Smooth muscle cell of the brain vasculature (primary cell): ENCODE measurements around the gene PROK2.

Source experiments
- DNase-seq: peaks from one replicate; pipeline ENCODE4 v3.0.0-alpha.2; 2012; ENCODE audit warnings: low read depth, low spot score

PROK2 gene, protein sequence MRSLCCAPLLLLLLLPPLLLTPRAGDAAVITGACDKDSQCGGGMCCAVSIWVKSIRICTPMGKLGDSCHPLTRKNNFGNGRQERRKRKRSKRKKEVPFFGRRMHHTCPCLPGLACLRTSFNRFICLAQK

DNA sequence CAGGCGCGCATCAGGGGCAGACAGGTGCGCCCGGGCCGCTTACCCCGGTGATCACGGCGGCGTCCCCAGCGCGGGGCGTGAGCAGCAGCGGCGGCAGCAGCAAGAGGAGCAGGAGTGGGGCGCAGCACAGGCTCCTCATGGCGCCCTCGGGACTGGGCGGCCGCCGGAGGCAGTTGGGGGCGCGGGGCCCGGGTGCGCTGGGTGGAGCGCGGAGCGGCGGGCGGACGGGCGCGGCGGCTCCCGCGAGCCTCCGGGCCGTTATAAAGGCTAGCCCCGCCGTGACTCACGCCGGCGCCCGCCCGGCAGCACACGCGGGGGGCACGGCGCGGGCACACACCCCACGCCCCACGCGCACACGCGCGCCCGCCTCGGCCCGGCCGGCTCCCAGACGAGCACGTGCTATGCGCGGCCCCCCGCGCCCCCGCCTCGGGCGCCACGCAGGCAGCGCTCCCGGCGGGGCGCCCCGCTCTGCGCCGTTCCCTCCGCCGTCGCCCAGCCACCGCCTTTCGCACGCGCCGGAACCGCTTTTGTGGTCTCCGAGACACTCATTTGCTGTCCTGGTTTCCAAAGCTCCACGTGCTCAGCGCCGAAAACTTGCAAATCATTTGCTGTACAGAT, at the start of gene PROK2:
TSS of gene PROK2 (minus strand) at position 235 of the 618 bp plus-strand sequence. CDS start at position 139, 96 bp downstream.
- no peak for DNase-seq

DNA sequence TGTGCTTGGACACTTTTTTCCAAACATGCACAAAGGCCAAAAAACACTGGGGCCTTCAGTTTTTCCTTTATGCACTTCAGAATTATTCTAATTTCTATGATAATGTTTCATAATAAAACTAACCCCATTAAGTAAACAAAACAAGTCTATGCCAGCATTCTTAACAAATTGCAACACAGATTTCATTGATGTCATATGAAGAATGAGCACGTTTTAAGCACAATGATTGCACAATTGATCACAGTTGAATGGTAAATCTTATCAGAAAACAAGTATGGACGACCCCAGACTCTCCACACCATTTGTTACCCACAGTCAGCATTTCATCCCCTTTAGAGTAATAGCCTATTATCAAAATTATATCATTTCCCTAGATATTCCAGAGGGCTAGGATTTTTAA, 46.7 kb upstream of the PROK2 start:
- no peak for DNase-seq

DNA sequence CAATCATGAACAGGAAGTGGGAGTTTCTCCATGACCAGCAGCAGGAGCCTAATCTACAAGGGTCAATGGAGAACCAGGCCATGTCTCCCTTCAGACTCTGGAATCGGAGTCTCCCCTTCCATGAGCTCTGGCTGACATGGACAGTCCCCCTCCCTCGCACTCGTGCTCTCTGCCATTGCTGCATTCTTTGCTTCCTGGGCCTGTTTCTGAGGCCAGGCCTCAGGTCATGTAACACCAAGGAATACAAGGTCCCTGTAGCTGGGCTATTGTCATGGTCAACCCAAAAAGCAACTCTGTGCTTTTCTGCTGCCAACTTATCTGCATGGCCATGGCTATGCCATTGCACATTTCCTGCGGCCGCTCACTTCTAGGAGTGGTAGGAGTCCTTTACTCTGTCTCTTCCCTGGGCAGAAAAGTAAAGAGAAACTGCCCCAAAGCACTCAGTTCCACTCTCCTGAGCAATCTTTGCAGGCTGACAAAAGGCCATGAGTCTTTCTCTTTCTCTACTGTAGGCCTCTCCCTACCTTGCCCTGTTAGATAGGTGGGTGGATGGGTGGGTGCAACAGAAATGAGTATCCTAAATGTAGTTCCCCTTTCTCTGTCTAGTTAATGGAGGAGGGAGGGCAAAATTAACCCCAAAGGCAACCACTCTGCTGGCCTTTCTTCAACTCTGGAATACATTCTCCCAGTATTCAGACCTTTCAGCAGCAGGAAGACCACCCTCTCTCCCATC, 40.8 kb upstream of the PROK2 start:
- no peak for DNase-seq

DNA sequence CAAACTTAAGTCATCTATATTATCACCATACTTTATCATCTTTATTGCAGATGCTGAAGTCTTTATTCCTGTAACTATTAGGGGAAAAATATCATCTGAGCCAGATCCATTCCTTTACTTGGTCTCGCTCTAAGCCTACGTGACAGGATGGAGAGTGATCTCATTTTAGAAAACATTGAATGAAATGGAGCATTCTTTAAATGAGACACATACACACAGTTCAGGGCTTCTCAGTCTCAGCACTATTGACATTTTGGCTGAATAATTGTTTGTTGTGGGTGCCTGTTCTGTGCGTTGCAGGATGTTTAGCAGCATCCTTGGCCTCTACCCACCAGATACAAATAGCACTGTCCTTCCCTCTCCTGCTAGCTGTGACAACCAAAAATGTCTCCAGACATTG, 36.2 kb upstream of the PROK2 start:
- no peak for DNase-seq

DNA sequence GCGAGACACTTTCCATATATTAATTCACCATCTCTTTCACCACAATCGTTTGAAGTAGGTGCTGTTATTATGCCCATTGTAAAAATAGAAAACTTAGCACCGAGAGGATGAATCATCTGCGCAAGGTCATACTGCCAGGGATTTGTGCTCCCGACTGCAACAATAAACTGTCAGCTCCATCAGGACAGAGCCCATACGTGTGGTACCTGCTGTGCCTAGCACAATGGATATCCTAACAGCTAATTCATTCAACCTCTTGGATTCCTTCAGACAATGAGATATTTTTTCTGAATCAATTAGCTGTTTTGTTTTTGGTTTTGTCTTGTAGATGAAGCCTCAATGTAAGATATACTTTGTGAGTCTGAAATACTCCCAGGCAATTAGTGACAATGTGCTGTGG, 32.3 kb upstream of the PROK2 start:
- no peak for DNase-seq

DNA sequence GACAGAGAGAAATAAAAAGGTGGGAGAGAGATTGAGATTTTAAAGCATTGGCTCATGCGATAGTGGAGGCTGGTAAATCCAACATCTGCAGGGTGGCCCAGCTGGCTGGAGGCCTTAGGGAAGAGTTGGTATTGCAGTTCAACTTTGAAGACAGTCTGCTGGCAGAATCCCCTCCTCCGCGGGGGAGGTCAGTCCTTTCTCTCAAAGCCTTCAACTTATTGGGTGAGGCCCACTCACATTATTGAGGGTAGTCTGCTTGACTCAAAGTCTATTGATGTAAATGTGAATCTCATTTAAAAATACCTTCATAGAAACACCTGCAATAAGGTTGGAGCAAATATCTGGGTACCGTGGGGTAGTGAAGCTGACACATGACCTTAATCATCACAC, 31.8 kb upstream of the PROK2 start:
- DNase-seq, result no peak

DNA sequence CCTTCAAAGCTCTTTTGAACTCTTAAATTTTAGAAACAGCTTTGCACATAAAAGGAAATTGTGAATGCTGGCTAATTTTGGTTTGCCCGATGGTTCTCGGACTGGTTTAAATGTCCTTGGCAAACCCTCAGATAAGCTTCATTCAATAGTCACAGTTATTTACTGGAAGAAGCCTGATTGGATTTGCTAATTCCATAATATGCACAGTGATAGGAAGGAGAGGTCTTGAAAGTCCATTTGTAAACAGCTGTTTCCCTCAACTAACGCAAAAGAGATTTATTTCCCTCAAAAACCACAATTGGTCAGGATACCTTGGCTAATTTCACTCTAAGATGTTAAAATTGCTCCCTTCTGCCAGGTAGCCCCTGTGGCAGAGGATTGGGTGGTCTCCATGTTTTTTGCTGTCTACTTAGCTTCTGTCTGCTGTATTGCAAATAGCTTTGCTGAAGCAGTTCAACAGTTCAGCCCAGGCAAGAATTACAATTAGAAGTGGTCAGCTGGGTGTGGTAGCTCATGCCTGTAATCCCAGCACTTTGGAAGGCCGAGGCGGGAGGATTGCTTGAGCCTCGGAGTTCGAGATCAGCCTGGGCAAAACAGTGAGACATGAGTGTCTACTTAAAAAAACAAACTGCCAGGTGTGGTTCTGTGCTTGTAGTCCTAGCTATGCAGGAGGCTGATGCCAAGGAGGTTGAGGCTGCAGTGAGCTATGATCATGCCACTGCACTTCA, 30.6 kb upstream of the PROK2 start:
- no peak for DNase-seq

DNA sequence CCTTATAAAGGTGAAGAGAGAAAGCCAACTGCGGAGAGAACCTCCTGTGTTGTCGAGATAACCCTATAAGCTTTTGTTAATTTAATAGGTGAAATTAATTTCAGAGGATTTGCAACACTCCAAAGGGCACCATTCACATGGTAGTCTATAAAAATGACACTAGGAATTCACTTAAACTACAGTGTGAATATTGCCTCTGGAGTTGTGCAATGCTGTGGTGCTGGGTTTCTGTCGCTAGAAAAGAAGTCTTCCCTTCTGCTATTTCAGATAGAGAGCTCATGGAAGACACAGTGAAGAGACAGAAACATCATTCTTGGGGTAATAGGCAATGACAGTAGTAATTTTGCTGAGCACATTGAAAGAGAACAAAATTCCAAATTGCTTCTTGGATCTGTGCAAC, 28.8 kb upstream of the PROK2 start:
- no peak for DNase-seq

DNA sequence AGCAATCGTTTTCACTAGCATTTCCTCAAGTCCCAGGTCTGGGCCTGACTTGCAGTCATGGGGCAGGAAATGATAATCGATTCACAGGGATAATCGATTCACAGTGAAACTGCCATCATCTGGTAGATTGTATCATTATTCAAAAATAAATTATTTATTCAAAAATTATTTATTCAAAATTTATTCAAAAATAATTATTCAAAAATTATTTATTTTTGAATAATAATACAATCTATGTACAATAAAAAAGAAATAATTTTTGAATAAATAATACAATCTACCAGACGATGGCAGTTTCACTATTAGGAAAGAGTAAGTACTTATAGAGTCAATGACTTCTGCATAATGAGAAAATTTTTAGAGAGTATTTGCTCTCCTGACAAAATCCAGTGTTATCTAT, 28.1 kb upstream of the PROK2 start:
- no peak for DNase-seq

DNA sequence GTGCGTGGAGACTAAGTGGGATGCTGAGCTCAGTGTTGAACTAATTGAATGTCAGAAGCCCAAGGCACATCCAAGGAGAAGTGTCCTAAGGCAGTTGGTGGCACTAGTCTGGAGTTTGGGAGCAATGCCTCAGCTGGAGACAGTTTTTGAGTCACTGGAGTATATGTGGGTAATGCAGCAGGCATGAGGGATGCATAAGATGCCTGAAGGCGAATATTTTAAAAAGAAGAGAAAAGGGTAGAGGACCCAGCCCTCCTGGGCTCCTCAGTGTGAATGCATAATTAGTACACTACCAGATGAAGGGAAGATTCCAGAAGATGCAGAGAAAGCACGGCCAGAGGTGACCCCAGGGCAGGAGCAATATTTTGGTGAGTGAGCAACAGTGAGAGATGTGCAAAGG, 25.1 kb upstream of the PROK2 start:
- no peak for DNase-seq

DNA sequence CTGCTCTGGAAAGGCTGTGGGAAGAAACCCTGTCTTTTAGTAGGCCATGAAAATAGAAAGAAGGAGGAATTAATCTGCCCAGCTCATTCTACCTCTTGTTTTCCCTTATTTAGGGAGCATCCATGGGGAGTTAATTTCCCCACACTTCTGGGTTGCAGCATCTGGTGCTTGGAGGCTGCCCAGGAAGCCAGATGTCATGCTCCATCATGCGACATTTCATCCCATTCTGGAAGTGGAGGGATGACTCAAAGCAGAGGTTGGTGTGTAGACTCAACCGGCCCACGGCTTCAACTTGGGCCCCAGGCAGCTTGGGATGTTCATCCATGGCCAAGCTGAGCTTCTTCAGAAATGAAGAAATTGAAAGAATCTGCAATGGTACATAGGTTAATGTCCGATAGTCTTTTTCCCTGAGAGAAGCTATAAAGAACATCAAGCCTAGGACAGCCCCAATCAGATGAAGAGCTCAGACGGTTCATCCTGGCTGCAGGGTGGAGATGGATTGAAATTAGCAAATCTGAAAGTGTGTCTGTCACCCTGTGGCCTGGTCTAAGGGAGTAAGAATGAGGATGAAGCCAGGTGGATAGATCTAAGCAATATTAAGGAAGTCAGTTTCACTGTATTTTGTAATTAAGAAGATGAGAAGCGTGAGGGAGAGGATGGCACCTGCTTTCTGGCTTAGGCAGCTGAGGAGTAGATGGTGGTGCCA, 24.5 kb upstream of the PROK2 start:
- DNase-seq, result no peak

DNA sequence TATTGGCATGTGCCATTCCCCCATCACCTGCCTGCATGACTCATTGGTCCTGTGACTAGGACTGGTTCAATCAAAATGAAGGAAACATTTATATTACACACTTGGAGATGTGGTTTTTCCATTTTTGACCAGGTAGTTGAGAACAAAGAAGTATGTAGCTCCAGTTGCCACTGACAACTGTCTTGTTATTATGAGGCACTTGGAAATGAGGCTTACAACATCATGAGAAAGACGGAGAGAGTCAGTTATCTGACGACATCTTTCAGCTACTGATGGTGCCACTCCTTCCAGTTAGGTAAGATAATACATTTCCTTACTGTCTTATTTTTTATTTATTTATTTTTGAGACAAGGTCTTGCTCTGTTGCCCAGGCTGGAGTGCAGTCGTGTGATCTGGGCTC, 21.8 kb upstream of the PROK2 start:
- DNase-seq, result no peak

DNA sequence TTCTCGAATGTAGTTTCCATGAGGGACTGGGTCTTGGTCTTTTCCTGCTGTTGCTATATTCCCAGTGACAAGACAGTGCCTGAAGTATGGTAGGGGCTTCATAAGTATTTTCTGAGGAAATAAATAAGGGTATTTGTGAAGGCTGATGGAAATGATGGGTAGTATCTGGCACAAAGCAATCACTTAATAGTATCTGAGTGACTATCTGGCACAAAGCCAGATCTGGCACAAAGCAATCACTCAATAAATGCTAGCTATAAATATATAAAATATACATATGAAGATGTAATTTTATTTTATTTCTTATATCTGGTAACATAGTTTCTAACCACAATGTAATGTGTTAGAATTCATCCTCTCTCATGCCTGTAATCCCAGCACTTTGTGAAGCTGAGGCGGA, 20.7 kb upstream of the PROK2 start:
- DNase-seq, result no peak

DNA sequence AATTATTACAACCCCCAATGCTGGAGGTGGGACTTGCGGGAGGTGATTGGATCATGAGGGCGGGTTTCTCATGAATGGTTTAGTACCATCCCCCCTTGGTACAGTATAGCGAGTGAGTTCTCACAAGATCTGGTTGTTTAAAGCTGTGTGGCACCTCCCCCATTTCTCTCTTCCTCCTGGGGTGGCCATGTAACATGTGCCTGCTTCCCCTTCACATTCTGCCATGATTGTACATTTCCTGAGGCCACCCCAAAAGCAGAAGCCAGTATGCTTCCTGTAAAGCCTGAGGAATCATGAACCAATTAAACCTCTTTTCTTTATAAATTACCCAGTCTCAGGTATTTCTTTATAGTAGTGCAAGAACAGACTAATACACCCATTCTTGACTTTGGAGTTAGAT, 20.3 kb upstream of the PROK2 start:
- no peak for DNase-seq

DNA sequence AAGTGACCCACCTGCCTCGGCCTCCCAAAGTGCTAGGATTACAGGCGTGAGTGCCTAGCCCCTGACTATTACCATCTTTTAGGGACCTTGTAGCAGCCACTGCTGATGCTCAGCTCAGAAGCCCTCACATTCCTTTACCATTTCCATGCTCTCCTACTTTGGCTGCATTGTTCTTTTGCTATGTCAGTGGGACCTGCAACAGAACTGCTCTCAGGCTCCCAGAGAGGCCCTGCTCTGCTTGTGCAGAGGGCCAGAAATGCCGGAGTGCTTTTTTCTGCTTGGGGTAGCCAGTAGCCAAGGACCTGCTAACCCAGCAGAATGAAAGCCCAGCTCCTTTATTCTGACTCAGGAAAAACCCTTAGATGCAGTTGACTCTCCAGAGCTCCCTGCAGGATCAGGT, 18.3 kb upstream of the PROK2 start:
- no peak for DNase-seq

DNA sequence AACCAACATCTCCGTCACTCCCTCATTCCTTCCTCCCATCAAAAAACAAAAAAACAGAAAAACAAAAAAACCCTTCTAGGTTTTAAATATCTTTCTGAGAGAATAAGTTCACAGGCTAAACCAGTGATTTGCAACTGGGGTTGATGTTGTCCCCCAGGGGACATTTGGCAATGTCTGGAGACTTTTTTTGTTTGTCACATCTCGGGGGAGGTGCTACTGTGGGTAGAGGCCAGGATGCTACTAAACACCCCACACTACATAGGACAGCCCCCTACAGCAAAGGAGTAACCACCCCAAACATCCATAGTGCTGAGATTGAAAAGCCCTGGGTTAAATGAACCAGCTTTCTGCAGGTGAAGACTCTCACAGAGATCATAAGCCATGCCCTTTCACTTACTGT, 17.0 kb upstream of the PROK2 start:
- no peak for DNase-seq

DNA sequence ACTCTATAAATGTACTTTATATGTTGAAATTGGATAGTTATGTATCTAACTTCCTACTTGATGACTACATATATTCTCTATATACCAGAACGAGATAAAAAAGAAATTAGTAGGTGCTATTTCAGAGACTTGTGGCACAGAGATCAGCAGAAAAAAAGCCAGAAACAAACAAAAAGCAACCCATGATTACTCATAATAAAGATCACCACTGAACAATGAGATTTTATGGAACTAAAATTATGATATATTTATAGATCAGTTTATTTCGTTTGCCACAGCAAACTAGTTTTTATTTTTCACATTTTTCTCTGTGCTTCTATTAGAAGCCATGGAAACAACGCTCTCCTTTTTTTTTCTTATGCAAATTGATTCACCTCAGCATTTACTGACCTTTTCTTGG, 15.1 kb upstream of the PROK2 start:
- no peak for DNase-seq

DNA sequence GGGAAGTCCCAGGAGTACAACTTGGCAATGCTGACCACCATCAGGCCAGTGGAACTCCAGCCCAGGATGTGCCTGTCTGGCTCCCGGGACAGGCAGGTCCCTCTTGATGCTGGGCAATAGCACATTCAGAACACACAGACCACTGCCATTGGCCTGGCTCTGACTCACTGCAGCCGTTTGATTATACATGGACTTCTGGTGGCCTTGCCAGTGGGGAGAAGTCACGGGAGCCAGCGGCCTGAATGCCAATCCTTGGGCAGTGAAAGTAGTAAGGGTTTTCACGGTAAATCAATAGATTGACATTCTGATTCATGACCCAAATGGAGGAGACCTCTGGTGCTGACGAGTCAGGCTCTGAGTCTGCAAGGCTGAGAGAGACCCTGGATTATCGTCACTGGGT, 12.5 kb upstream of the PROK2 start:
- no peak for DNase-seq

DNA sequence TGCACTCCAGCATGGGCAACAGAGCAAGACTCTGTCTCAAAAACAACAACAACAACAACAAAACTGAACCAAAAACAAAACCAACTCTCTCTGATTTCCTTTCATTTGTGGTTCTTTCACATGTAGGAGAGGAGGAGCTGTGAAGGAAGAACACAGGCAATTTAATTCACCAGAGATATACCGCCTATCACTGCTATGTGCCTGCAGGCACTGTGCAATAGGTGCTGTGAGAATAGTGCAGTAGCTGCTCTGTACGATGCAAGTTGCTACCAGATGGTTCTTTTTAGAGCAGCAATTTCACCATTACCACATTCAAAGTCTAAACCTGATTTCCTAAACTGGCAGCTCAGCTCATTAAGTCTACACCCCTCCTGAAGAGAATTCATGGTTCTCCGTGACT, 11.3 kb upstream of the PROK2 start:
- DNase-seq, result no peak

DNA sequence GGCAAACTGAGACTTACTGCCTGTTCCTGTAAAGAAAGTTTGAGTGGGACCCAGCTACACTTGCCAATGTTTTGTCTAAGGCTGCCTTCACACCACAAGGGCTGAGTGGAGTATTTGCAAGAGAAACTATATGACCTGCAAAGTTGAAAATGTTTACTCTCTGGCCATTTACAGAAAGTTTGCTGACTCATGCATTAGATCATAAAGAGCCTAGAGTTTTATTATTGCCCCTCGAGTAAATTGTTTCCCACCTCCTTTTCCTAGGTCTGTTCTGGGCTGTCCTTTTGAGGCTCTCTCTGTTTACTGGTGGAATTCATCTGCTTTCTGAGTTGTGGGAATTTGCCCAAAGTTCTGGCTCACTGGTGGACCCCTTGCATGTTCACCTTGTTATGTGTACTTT, 6.7 kb upstream of the PROK2 start:
- no peak for DNase-seq

DNA sequence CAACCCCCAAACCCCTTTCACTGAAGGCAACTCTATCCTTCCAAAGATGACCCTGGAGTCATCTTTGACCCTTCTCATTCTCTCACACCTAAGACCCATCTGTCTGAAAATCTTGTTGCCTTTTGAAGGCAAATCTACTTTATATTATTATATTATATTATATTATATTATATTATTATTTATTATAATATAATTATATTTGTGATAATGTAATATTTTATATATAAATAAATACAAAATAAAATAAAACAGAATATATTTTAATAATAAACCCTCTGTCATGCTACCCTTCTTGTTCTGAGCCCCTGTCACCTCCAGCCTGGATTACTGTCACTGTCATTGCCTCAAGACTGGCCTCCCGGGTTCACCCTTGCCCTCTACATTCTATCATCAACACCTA, 5.0 kb upstream of the PROK2 start:
- DNase-seq, result no peak

DNA sequence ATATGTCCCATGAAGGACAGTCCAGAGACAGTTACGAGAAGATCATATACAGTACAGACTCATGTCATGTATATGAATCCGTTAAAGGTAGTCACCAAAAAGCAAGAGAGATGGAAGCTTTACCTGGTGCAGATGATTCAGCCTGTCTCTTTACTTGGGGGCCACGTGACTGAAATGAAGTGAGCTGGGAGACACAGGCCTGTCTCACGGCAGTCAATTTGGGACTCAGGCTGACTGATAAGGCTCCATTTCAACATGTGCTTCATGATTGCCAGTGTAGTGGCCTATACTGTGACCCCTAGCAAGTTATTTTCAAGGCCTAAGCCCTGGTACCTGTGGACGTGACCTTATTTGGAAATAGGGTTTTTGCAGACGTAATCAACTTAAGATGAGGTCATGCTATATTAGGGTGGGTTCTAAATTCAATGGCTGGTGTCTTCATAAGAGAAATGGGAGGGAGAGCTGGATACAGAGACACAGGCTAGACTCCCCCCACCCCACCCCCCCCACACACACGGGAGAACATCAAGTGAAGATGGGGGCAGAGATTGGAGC, 3.0 kb upstream of the PROK2 start:
- DNase-seq, result no peak
